Stomach (tissue), 9 donors: ENCODE data around the gene HS6ST3. TPM values are rescaled to one million over a fixed set of nuclear protein-coding genes. Genes with fewer than 3 reads are reported as not detected.

Experiments
- DNase-seq, 2 donors: peaks; one replicate each; pipeline versions ENCODE4 v3.0.0 to v3.0.0-alpha.2; 2013 to 2019
- H3K27ac ChIP-seq, 5 donors: fragments of 200-600 bp in 4 of 5; sonication (generic) in 4 of 5; one replicate each; pipeline ENCODE4 v1.5.1; 2013 to 2019; ENCODE audit warnings: mild to moderate bottlenecking in 1 of 5, moderate library complexity in 1 of 5
- H3K27me3 ChIP-seq, 3 donors: fragments of 200-600 bp; sonication (generic); one replicate each; pipeline ENCODE4 v1.5.1; 2017 to 2019; ENCODE audit warnings: mixed run types in 1 of 3
- H3K36me3 ChIP-seq, 4 donors: fragments of 200-600 bp; sonication (generic); 1 replicate in 3 of 4; 2 replicates in 1 of 4; pipeline ENCODE4 v1.5.1; 2016 to 2019
- H3K4me1 ChIP-seq, 4 donors: fragments of 200-600 bp; sonication (generic); one replicate each; pipeline ENCODE4 v1.5.1; 2016 to 2019
- H3K4me3 ChIP-seq, 4 donors: fragments of 200-600 bp; sonication (generic) in 3 of 4; one replicate each; pipeline ENCODE4 v1.5.1; 2016 to 2019; ENCODE audit warnings: mild to moderate bottlenecking in 1 of 4
- H3K9me3 ChIP-seq, 4 donors: fragments of 200-600 bp; sonication (generic); one replicate each; pipeline ENCODE4 v1.5.1; 2016 to 2019
- EP300 ChIP-seq: sonication (generic); formaldehyde crosslinking; IDR thresholded peaks from one replicate; pipeline ENCODE4 v1.6.1; 2017; ENCODE audit warnings: antibody characterized with exemption
- POLR2A ChIP-seq, 4 donors: fragments of 450-650 bp; IDR thresholded peaks; one replicate each; pipeline ENCODE4 v1.6.1; 2016; ENCODE audit warnings: antibody characterized with exemption in 4 of 4, control low read depth in 2 of 4, mild to moderate bottlenecking in 1 of 4, moderate library complexity in 1 of 4
- POLR2AphosphoS5 ChIP-seq, 3 donors: sonication (generic); formaldehyde crosslinking; IDR thresholded peaks; one replicate each; pipeline ENCODE4 v1.6.1; 2016; ENCODE audit warnings: antibody characterized with exemption in 3 of 3
- WGBS, 5 donors: extraction: QIAGEN DNeasy Blood & Tissue Kit in 3 of 5; methylation state at CpG; one replicate each; pipeline versions ENCODE4 v1.1.5 to v1.1.7; 2013 to 2018; 5-methylcytosine and 5-hydroxymethylcytosine counted together
- intact Hi-C: fragments of 100-400 bp; cut with DNase I; formaldehyde crosslinking; loops from one replicate; pipeline ENCODE4 v1.15.1; 2023; ENCODE audit warnings: low total_unique reads
- polyA plus RNA-seq, 3 donors: library from polyadenylated mRNA; stranded (reverse); fragments of 200-250 nt; gene quantifications; one replicate each; pipeline ENCODE4 v1.2.3, GENCODE V29; 2013
- total RNA-seq, 5 donors: library from RNA; depleted of rRNA; stranded (reverse); fragments of >200 nt; gene quantifications; one replicate each; pipeline versions ENCODE4 v1.1.0 to v1.2.3, GENCODE V29; 2014 to 2016
- TF ChIP-seq, protein P1 (sequence below), 7 experiments: fragments of 450-650 bp in 4 of 7; fragments of 200-600 bp in 3 of 7; sonication (generic) in 3 of 7; IDR thresholded peaks; one replicate each; pipeline ENCODE4 v1.5.1; 2016 to 2019; ENCODE audit warnings: antibody characterized with exemption in 7 of 7, control low read depth in 2 of 7, mild to moderate bottlenecking in 1 of 7
- donor health status: healthy with polysubstance abuse.
- donor health status: Bipolar disorder and iron deficiency.
- donor health status: healthy.

The HS6ST3 gene
- total and polyA plus RNA-seq, 8 donors, result 0.15 to 4.0 (median 0.75) TPM; not detected in 1

DNA sequence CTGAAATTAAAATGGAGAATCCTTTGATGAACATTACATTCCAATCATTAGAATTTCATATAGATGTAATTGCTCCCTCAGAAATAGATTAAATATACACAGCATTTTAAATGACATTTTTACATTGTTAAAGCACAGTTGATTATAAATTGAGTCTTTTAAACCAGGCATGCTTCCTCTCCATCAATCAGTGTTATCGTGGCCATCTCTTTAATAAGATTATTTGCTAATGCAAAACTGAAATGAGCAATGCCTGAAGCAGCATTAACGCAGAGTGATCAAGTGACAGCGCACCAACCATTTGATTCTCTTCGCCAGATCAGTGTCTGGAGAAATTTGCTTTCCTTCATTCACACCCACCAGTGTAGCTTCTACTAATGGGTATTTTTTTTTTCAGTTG is 644.6 kb downstream of the HS6ST3 start:
- no peak overlapping the region for H3K4me3 ChIP-seq
- peaks cover 0 to 5% (median 0%) of the 10 kb centered on the region in 4 donors for H3K9me3 ChIP-seq
- intact Hi-C loops, result no loop called here
- no peak overlapping the region for H3K27ac ChIP-seq
- no peak for TF ChIP-seq EP300
- TF ChIP-seq POLR2A (IDR thresholded peaks at IDR 0.05), result no peak
- TF ChIP-seq, protein P1, sequence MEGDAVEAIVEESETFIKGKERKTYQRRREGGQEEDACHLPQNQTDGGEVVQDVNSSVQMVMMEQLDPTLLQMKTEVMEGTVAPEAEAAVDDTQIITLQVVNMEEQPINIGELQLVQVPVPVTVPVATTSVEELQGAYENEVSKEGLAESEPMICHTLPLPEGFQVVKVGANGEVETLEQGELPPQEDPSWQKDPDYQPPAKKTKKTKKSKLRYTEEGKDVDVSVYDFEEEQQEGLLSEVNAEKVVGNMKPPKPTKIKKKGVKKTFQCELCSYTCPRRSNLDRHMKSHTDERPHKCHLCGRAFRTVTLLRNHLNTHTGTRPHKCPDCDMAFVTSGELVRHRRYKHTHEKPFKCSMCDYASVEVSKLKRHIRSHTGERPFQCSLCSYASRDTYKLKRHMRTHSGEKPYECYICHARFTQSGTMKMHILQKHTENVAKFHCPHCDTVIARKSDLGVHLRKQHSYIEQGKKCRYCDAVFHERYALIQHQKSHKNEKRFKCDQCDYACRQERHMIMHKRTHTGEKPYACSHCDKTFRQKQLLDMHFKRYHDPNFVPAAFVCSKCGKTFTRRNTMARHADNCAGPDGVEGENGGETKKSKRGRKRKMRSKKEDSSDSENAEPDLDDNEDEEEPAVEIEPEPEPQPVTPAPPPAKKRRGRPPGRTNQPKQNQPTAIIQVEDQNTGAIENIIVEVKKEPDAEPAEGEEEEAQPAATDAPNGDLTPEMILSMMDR (IDR thresholded peaks at IDR 0.05), result no peak
- DNase-seq, result no peak
- H3K36me3 ChIP-seq, result no peaks in the 10 kb centered on the region
- H3K4me1 ChIP-seq, result no peaks in the 10 kb centered on the region
- WGBS, 5 donors, result 91 to 96% (median 94%) methylated on average over 4 of the region's 4 CpGs
- no peaks in the 10 kb centered on the region for H3K27me3 ChIP-seq

DNA sequence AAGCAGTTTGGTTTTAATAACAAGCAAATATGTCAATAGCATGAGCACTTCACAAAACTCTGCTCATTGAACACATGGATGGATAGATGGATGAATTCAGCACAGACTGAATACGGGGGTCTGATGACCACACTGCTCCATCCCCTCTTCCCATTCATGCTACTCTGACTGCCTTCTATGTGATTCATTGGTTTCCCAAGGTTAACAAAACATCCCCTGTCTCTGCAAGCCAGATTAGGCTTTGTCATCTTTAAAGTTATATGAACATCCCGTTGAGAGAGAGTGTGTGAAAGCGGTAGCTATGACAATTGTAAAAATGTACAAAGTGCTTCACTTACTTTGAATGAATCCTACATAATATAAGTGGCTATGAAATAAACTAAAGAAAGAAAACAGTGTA is 651.9 kb downstream of the HS6ST3 start:
- H3K27ac ChIP-seq, result no peak overlapping the region
- TF ChIP-seq, protein P1 (IDR thresholded peaks at IDR 0.05), result no peak
- TF ChIP-seq EP300 (no peak), POLR2A (IDR thresholded peaks at IDR 0.05) (no peak), POLR2AphosphoS5 (IDR thresholded peaks at IDR 0.05) (no peak)
- WGBS, 5 donors, result 85 to 88% (median 87%) methylated on average over 3 of the region's 3 CpGs
- intact Hi-C loops, result no loop called here
- DNase-seq, result no peak
- H3K27me3 ChIP-seq, result no peaks in the 10 kb centered on the region
- no peaks in the 10 kb centered on the region for H3K4me1 ChIP-seq
- H3K36me3 ChIP-seq, result no peaks in the 10 kb centered on the region
- peaks cover 0 to 4% (median 0%) of the 10 kb centered on the region in 4 donors for H3K9me3 ChIP-seq
- H3K4me3 ChIP-seq, result no peak overlapping the region

- H3K36me3 ChIP-seq, result no peaks in the 10 kb centered on the region
- WGBS, 5 donors, result 71 to 84% (median 83%) methylated on average over 3 of the region's 3 CpGs
- no peaks in the 10 kb centered on the region for H3K4me1 ChIP-seq
- H3K9me3 ChIP-seq, result peaks cover 0 to 4% (median 0%) of the 10 kb centered on the region in 4 donors
- no peak overlapping the region for H3K4me3 ChIP-seq
- TF ChIP-seq POLR2A (IDR thresholded peaks at IDR 0.05) (no peak), EP300 (no peak), POLR2AphosphoS5 (IDR thresholded peaks at IDR 0.05) (no peak)
- TF ChIP-seq, protein P1 (IDR thresholded peaks at IDR 0.05), result no peak
- intact Hi-C loops, result no loop called here
- DNase-seq, result no peak
- H3K27ac ChIP-seq, result no peak overlapping the region
- H3K27me3 ChIP-seq, result no peaks in the 10 kb centered on the region
Measured at GRCh38 chr13:96743296-96744089, 653.6 kb downstream of the HS6ST3 start.

GRCh38 chr13:96744367-96745331 is 654.7 kb downstream of the HS6ST3 start:
- no peak for TF ChIP-seq EP300
- TF ChIP-seq, protein P1 (IDR thresholded peaks at IDR 0.05), result no peak
- no peak for TF ChIP-seq POLR2AphosphoS5 (IDR thresholded peaks at IDR 0.05)
- TF ChIP-seq POLR2A (IDR thresholded peaks at IDR 0.05), result no peak
- WGBS, 5 donors, result 46 to 68% (median 48%) methylated on average over 5 of the region's 5 CpGs
- H3K27me3 ChIP-seq, result no peaks in the 10 kb centered on the region

More at GRCh38 chr13:96744367-96745331, 654.7 kb downstream of the HS6ST3 start:
- no peak overlapping the region for H3K4me3 ChIP-seq
- H3K4me1 ChIP-seq, result no peaks in the 10 kb centered on the region
- DNase-seq, result no peak
- H3K9me3 ChIP-seq, result peaks cover 0 to 4% (median 0%) of the 10 kb centered on the region in 4 donors
- intact Hi-C loops, result no loop called here
- H3K36me3 ChIP-seq, result no peaks in the 10 kb centered on the region
- no peak overlapping the region for H3K27ac ChIP-seq
